DMS153 treated with DMSO at 0.1 percent for 48 hours (cell line): ENCODE results near the gene GNB1L.

Source experiments
- DNase-seq: peaks from one replicate; lab custom pipeline; 2025; ENCODE audit not compliant: unreplicated experiment; lab: John Stamatoyannopoulos, UW

The GNB1L gene

DNA sequence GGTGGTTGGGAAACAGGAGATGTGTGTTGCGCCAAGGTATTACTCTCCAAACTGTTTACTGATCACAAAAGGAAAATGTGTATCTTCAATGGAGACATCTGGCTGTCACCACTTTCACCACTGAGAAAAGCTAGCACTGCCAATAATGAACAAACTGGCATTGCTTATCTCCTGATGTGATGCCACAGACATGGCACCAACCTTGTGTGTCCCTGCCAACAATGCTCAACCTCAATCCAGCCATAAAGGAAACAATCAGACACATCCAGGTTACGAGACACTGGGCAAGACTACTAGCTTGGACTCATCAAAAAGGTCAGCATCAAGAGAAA is 28.1 kb downstream of the GNB1L start:
- no peak for DNase-seq

- DNase-seq, result no peak
Observed at GRCh38 chr22:19825904-19826618, 28.6 kb downstream of the GNB1L start.

DNA sequence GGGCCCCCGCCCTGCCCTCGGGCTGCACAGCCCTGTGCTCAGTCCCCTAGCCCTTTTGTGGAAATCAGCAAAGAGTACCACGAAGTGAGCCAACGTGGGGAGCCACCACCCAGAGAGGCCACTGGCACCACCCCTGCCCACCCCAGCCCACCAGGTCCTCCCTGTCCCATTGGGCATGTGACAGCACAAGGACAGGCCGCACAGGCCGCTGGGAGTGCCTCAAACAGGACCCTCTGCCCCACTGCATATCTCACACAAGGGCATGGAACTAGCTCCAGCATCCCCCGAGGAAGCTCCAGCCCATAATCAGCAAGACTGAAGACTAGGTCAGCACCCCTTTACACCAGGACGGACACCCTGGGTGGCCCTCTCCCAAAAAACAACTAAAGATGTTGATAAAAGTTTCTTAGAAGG is 29.7 kb downstream of the GNB1L start:
- no peak for DNase-seq

GRCh38 chr22:19824212-19824925 is 30.3 kb downstream of the GNB1L start:
- no peak for DNase-seq

DNA sequence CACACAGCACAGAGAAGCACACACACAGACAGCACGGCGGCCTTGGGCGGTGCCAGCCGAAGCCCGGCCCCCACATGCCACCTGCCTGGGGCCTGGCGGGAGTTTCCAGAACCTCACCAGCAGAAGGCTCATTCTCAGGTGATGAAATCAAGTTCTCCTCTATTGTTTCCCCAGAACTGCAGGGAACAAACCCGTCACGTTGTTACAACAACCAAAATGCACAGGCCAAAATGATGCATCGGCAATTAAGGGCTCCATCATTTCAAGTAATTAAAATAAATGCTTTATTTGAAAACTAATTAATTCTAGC is 30.8 kb downstream of the GNB1L start:
- no peak for DNase-seq

- DNase-seq, result no peak
Observed at GRCh38 chr22:19823191-19823901, 31.3 kb downstream of the GNB1L start.

GRCh38 chr22:19822301-19823117 is 32.2 kb downstream of the GNB1L start:
- DNase-seq, result no peak

DNA sequence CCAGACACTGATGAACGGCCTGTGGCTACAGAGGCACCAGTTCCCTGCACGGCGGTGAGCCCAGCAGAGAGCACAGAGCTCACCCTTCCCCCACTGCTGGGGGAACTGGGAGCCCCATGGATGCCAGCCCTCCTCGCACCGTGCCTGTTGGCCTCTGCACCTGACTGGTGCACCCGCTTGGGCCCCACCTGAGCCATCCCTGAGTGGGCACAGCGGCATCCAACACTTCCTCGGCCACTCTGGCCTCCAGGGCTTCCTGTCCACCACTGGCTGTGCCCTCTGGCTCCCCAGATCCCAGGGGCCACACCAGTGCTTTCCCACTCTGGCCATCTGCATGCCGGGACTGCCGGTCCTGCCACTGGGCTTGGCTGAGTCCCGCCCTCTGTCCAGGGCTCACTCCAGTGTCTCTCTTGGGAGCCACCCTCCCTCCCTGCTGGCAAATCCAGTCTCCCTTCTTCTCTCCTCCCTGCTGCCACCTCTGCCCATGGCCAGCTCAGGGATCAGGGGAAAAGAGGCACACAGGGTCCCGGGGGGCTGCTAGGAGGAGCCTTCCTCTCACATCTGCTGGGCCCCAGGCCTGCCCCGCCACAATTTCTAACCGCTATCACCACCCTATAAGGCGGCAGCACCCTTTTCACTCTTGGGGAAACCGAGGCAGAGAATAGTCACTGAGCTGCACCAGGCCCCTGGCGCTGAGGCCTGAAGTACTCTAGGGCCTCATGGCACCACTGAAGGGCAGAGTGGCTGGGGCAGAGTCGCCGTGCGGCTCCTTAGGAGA is 33.0 kb downstream of the GNB1L start:
- DNase-seq, result no peak

GRCh38 chr22:19820880-19821522 is 33.7 kb downstream of the GNB1L start:
- DNase-seq, result no peak

GRCh38 chr22:19819911-19820879 is 34.5 kb downstream of the GNB1L start:
- DNase-seq, result no peak

DNA sequence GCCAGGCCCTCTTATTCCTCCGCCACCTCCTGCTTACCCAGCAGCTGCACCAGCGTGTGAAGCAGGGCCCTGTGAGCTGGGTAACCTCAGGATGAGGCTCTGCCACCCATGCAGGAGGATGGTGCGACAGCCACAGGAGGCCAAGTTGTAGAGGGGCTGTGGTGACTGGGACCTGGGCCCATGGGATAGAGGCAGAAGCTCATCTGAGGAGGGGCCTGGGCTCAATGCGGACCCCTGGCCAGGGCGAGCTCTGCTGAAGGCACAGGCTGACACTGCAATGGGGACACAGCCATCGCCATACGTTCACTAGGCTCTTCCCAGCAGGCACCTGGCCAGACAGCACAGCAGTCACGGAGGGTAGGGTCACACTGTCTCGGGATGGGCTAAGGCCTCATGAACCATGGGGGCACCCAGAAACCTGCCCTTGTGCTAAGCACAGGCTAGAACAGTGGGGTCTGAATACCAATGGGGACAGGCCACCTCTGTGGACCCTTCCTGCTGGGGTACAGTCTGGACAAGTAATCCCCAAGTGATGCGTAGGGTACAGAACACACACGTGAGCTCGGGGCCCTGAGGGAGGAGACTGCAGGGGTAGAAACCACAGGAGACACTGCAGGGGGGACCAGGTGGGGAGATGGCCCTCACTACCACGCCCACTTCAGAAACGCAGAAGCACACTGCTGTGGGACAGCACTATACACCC is 35.3 kb downstream of the GNB1L start:
- no peak for DNase-seq

- DNase-seq, result no peak
Observed at GRCh38 chr22:19818324-19819207, 36.1 kb downstream of the GNB1L start.

GRCh38 chr22:19816372-19817119 is 38.1 kb downstream of the GNB1L start:
- no peak for DNase-seq

DNA sequence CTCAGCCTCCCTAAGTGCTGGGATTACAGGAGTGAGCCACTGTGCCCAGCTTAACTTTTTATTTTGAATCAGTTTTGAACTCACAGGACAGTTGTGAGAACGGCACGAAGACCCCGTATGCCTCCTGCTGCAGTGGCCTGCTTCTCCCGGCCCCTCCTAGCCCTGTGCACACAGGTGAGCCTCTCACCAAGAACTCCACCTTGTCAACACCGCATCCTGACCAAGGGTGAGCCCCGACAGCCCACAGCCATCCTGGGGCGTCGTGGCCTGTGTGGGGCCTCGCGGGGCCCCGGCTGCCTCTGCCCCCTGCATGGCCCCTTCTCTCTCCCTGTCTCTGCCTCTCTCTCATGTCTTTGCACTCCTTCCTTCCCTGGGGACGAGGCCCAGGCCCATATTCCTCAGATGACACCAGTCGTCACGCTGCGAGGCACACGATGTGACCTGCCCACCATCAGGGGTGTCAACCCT is 38.8 kb downstream of the GNB1L start:
- DNase-seq, result no peak

GRCh38 chr22:19815093-19815822 is 39.4 kb downstream of the GNB1L start:
- no peak for DNase-seq

DNA sequence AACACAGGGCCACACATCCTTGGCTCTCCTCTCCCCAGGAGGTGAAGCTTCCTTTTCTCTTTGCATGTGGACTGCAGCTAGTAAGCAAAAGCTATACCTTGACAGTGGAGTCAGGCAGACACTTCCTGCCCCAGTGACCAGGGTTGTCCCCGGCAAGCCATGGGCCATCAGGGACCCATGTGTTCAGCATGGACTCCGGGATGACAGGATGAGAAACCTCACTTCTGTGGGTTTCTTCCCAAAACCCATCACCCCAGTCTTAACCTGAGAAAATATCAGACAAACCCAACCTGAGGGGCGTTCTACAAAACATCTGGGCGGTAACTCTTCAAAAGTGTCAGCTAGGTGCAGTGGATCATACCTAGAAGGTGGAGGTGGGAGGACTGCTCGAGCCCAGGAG is 40.2 kb downstream of the GNB1L start:
- no peak for DNase-seq
